ENCODE measurements around the gene VARS1. TPM values are rescaled to one million over a fixed set of nuclear protein-coding genes. Genes with fewer than 3 reads are reported as not detected.

The VARS1 gene
- total and polyA plus RNA-seq, 2 experiments from 2014 or later: 71.2 to 137 TPM

- no peaks in the 10 kb centered on the region for H3K27me3 ChIP-seq (ENCODE audit: insufficient read depth)
- H3K4me1 ChIP-seq (ENCODE audit: insufficient read depth): peaks cover 25% of the 10 kb centered on the region
- Mint-ChIP-seq H3K9me3 (peaks cover 10% of the 10 kb centered on the region; the same call in 2 of the 3 replicates), H3K27ac (peak within 1 kb of the TSS; percentile 99), H3K27me3 (ENCODE audit: insufficient read depth, low read depth, poor library complexity) (peaks cover 29% of the 10 kb centered on the region), H3K36me3 (ENCODE audit: low read depth) (peaks cover 9% of the 10 kb centered on the region; the same call in 2 of the 3 replicates), H3K4me3 (peak within 1 kb of the TSS; percentile 89), H3K4me1 (peaks cover 19% of the 10 kb centered on the region)
- H3K4me2 ChIP-seq: peak within 1 kb of the TSS; percentile 86
- DNase-seq (ENCODE audit: low spot score) (peak; percentile 98), ATAC-seq (peak; percentile 90)
- H2AFZ ChIP-seq: peak within 1 kb of the TSS; percentile 95
- H3K4me3 ChIP-seq: peak within 1 kb of the TSS; percentile 63
- H3F3A ChIP-seq (replicated peaks; ENCODE audit: low read depth): peaks cover 9% of the 10 kb centered on the region; the same call in 1 of the 2 replicates
- TF ChIP-seq CREB1 (CRISPR knock-in tag; IDR thresholded peaks at IDR 0.05; ENCODE audit: low read depth): 0 out of 2 replicates have a peak, but pooled peaks have one; percentile 37
- no peak for TF ChIP-seq EZH2phosphoT487 (IDR thresholded peaks at IDR 0.05; ENCODE audit: unreplicated experiment)
- TF ChIP-seq REST (IDR thresholded peaks at IDR 0.05; ENCODE audit: unreplicated experiment): no peak
- TF ChIP-seq NANOG (IDR thresholded peaks at IDR 0.05; ENCODE audit: borderline replicate concordance): no peak
- TF ChIP-seq POLR2AphosphoS5 (IDR thresholded peaks at IDR 0.05; ENCODE audit: low read depth): peak; percentile 99
- H3K79me2 ChIP-seq (replicated peaks; ENCODE audit: insufficient read depth): peaks cover 17% of the 10 kb centered on the region
- H3K27ac ChIP-seq (ENCODE audit: low read depth): peak within 1 kb of the TSS; percentile 95
- H3K36me3 ChIP-seq (ENCODE audit: insufficient read depth): no peaks in the 10 kb centered on the region
- peaks cover 9% of the 10 kb centered on the region; the same call in 1 of the 2 replicates for H4K20me1 ChIP-seq (replicated peaks; ENCODE audit: insufficient read depth)
- no peaks in the 10 kb centered on the region for H3K9me2 ChIP-seq (ENCODE audit: insufficient read depth)
Measured at GRCh38 chr6:31815025-31815838, 19.7 kb upstream of the VARS1 start, which contains the start of the genes HSPA1A and HSPA1L. Gene HSPA1A (plus strand): TSS chr6:31815543. CDS start chr6:31815757, 214 bp downstream. Gene HSPA1L (minus strand): TSS chr6:31815283. CDS start chr6:31811972, 3,311 bp downstream.

- Histone ChIP-seq H3K27me3 (ENCODE audit: insufficient read depth) (no peaks in the 10 kb centered on the region), H3F3A (replicated peaks; ENCODE audit: low read depth) (0 out of 2 replicates have a peak, but pooled peaks cover 6% of the 10 kb centered on the region), H3K27ac (ENCODE audit: low read depth) (peak overlapping the region; percentile 95), H3K9me2 (ENCODE audit: insufficient read depth) (no peaks in the 10 kb centered on the region), H3K36me3 (ENCODE audit: insufficient read depth) (no peaks in the 10 kb centered on the region), H3K79me2 (replicated peaks; ENCODE audit: insufficient read depth) (peaks cover 17% of the 10 kb centered on the region), H2AFZ (no peak overlapping the region; the same call in 1 of the 2 replicates), H3K4me1 (ENCODE audit: insufficient read depth) (peaks cover 25% of the 10 kb centered on the region), H3K4me3 (peak overlapping the region; percentile 63), H4K20me1 (replicated peaks; ENCODE audit: insufficient read depth) (peaks cover 9% of the 10 kb centered on the region; the same call in 1 of the 2 replicates), H3K4me2 (peak overlapping the region; percentile 86)
- Mint-ChIP-seq H3K27ac (peak overlapping the region; percentile 99), H3K36me3 (ENCODE audit: low read depth) (peaks cover 9% of the 10 kb centered on the region; the same call in 2 of the 3 replicates), H3K9me3 (peaks cover 10% of the 10 kb centered on the region; the same call in 2 of the 3 replicates), H3K27me3 (ENCODE audit: insufficient read depth, low read depth, poor library complexity) (peaks cover 29% of the 10 kb centered on the region), H3K4me1 (peaks cover 19% of the 10 kb centered on the region), H3K4me3 (peak overlapping the region; percentile 89)
- TF ChIP-seq CREB1 (CRISPR knock-in tag; IDR thresholded peaks at IDR 0.05; ENCODE audit: low read depth) (no peak), POLR2AphosphoS5 (IDR thresholded peaks at IDR 0.05; ENCODE audit: low read depth) (peak; percentile 44), EZH2 (IDR thresholded peaks at IDR 0.05; ENCODE audit: low read depth, unreplicated experiment) (no peak), CTCF (conservative IDR thresholded peaks at IDR 0.05; ENCODE audit: low read depth in 2 of 2) (no peak), STAT1 (IDR thresholded peaks at IDR 0.05; ENCODE audit: unreplicated experiment) (no peak), ETS1 (IDR thresholded peaks at IDR 0.05) (no peak), ZNF114 (CRISPR knock-in tag; IDR thresholded peaks at IDR 0.05) (no peak)
- ATAC-seq (peak; percentile 77), DNase-seq (ENCODE audit: low spot score) (peak; percentile 99)
Measured at GRCh38 chr6:31814677-31815024, 19.1 kb upstream of the VARS1 start.

Measured in GM23338 (cell line).